Measurements from ENCODE around the gene GON7.

GON7 gene

DNA sequence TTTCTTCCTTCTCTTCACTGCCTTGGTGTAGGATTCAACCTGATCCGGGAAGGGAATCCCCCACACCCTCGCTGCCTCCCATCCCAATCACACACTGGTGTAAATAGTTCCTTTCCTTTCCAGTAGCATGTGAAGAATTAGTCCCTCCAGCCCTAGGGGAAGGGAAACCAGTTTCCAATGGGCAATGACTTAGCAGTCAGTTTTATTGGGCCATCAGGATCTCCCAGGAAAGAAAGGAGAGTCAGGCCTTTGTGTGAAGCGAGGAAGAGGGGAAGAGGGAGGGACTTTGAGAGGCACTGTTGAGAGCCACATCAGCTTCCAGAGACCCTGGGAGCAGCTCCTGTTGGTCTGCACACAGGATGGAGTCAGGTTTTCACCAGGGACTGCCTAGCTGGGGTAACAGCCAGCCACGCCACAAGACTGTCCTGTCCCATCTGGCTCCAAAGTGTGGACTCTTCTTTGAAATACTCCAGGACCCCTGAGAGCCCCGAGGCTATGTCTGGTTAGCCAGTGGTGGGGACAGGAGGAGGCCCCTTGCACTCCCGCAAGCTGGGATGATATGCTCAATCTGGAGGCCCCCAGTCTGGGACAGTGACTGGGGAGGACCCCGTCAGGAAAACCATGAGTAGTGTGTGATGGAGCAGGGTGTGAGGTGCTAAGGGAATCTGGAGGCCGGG, 50.0 kb downstream of the GON7 start:
- no peak for DNase-seq

DNA sequence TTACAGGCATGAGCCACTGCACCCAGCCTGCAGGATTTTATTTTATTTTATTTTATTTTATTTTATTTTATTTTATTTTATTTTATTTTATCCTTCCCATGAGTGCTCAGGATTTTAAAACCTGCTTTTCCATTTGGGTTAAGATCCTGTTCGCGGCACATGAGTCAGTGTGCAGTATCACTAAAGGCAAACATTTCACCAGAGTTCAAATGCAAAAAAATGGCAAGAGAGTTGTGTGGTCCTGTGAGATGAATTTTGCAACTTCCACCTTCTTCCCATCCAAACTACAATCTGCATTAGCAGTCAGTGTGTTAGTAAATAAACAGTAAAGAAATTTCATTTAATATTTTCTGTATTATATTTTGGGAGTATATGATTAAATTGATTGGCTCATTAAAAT, 51.2 kb downstream of the GON7 start:
- DNase-seq, result no peak

DNA sequence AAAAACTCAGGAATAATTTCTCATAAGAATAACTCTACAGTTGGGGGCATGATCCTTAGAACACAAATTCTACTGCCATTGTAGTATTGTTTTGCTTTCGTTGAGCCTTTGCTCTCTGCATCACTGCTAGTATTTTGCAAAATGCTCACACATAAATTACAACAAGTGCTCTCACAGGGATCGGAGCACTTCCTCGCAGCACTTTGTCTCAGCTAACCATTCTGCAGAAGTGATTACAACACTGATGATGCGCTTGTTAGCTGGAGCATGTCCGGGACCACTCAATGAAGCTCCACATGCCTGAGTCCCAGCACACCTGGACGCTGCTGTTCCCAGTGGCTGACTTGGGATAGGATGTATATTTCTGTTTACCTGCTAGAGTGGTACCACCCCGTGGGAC, 53.7 kb downstream of the GON7 start:
- DNase-seq, result no peak

All from C1 segment of cervical spinal cord (tissue), 14 donors.